ENCODE data around the gene UNG. TPM values are rescaled to one million over a fixed set of nuclear protein-coding genes. Genes with fewer than 3 reads are reported as not detected.

UNG gene
- total and polyA plus RNA-seq, 9 of the 15 experiments (the other 6 are each of a cell fraction or from before 2014, with no cell fraction given) = 8.4 to 59.8 (median 41.0) TPM

- H3K9me3 ChIP-seq (replicated peaks; ENCODE audit: control insufficient read depth, insufficient read depth, low read depth, low read length) = no peaks in the 10 kb centered on the region
- H4K20me1 ChIP-seq (replicated peaks; ENCODE audit: control insufficient read depth, insufficient read depth, low read length) = no peaks in the 10 kb centered on the region
- BruUV-seq (replicated peaks) = no TSS peak
- POLR2A ChIA-PET = interaction anchor here (1.5 kb wide), 1 partner anchor 12 kb away, joined by 4 read pairs; no protein-coding TSS in a partner anchor
- H3K27me3 ChIP-seq (ENCODE audit: control insufficient read depth in 2 of 2, insufficient read depth in 2 of 2, low read length in 2 of 2) = no peaks in the 10 kb centered on the region
- in situ Hi-C loops (cut with MboI) (no loop called here), intact Hi-C loops (cut with micrococcal nuclease) (no loop called here)
- H3K4me2 ChIP-seq (ENCODE audit: insufficient read depth, low read length) = no peak overlapping the region
- H3K4me1 ChIP-seq (replicated peaks in 1 of 2; ENCODE audit: control insufficient read depth in 2 of 2, insufficient read depth in 2 of 2, low read length in 2 of 2) = no peaks in the 10 kb centered on the region
- H3K36me3 ChIP-seq (ENCODE audit: control insufficient read depth, insufficient read depth, low read length) = peaks cover 16% of the 10 kb centered on the region; the same call in 2 of the 3 replicates
- CTCF ChIA-PET (ENCODE audit: low intra/inter-chr PET ratio) = no interaction called here
- H3K4me3 ChIP-seq = no peak overlapping the region
- ATAC-seq = no peak
- no peak overlapping the region for H3K9ac ChIP-seq (ENCODE audit: insufficient read depth in 1 of 2, low read depth in 2 of 2, low read length in 2 of 2)
- H3K79me2 ChIP-seq (ENCODE audit: control insufficient read depth, insufficient read depth, low read length) = no peaks in the 10 kb centered on the region
- no peak for FAIRE-seq
- H3K27ac ChIP-seq (ENCODE audit: extremely low read depth, low read depth, low read length) = no peak overlapping the region
- H2AFZ ChIP-seq (ENCODE audit: low read depth, low read length) = no peak overlapping the region
- DNase-seq (ENCODE audit: extremely low read depth in 1 of 4, low spot score in 3 of 4) = no peak
- 58% methylated on average over 4 of the region's 5 CpGs for WGBS (ENCODE audit: insufficient coverage, low coverage, missing lambda C conversion rate)
- H3K9me1 ChIP-seq (ENCODE audit: control insufficient read depth, insufficient read depth, low read length) = no peaks in the 10 kb centered on the region
- TF ChIP-seq ZNF407 (IDR thresholded peaks at IDR 0.05; ENCODE audit: low read depth) = no peak
- no peak for TF ChIP-seq U2AF1 (optimal IDR thresholded peaks at IDR 0.05; ENCODE audit: low read depth, low read length)
- no peak for TF ChIP-seq SMARCA5 (IDR thresholded peaks at IDR 0.05)
- no peak for TF ChIP-seq RBM15 (IDR thresholded peaks at IDR 0.05; ENCODE audit: insufficient read depth, low read length)
- TF ChIP-seq RNF2 (IDR thresholded peaks at IDR 0.05) = no peak
Measured at GRCh38 chr12:109065154-109065852, 32.1 kb upstream of the UNG start.

All from K562 (cell line).